HepG2 (cell line): ENCODE measurements around the gene NCBP3. TPM values are rescaled to one million over a fixed set of nuclear protein-coding genes. Genes with fewer than 3 reads are reported as not detected.

Experiments
- ATAC-seq: fragments of 200-7000 bp; cut with Tn5 transposase; 3 replicates; pipeline ENCODE4 v1.9.1; 2020; ENCODE audit warnings: mild to moderate bottlenecking, moderate library complexity
- BruUV-seq: library from RNA; stranded (reverse); fragments of 400-500 nt; replicated peaks from 2 replicates; lab custom pipeline; 2021; lab: Mats Ljungman, UMichigan
- CTCF ChIA-PET: fragments of 300-600 bp; formaldehyde crosslinking; extraction: SDS; loops from one replicate; lab custom pipeline; 2021; ENCODE audit warnings: low total read pairs, inconsistent platforms, low intra/inter-chr PET ratio; lab: Yijun Ruan, JAX
- POLR2A ChIA-PET: fragments of 350-600 bp; sonication (Branson Sonifier 250); formaldehyde crosslinking; loops from one replicate; lab custom pipeline; 2020; ENCODE audit warnings: antibody characterized with exemption, inconsistent platforms; lab: Yijun Ruan, JAX
- DNase-seq: peaks from one replicate; pipeline ENCODE4 v3.0.0-alpha.2; 2015; ENCODE audit warnings: low spot score
- FAIRE-seq: peaks from 3 replicates; lab custom pipeline; 2011; peaks lifted over from hg19 to GRCh38; lab: Jason Lieb, UNC
- H2AFZ ChIP-seq: one replicate; pipeline ENCODE4 v1.6.1; 2011; ENCODE audit warnings: low read length, inconsistent platforms
- H3K27ac ChIP-seq: fragments of 300-600 bp; 3 replicates; pipeline ENCODE4 v1.8.0; 2011; ENCODE audit warnings: mixed run types, mild to moderate bottlenecking, mixed read lengths, low read length, inconsistent platforms; ENCODE audit not compliant: insufficient read depth; ENCODE audit errors: extremely low read length
- H3K27me3 ChIP-seq, 2 experiments: fragments of 200-600 bp in 1 of 2; 2 replicates in 1 of 2; 3 replicates in 1 of 2; pipeline versions ENCODE4 v1.6.0 to v1.8.0; 2011; ENCODE audit warnings: low read length in 2 of 2, mild to moderate bottlenecking in 2 of 2, moderate library complexity in 2 of 2, inconsistent platforms in 1 of 2; ENCODE audit not compliant: insufficient read depth in 2 of 2, control insufficient read depth in 1 of 2
- H3K36me3 ChIP-seq, 2 experiments: fragments of 200-600 bp in 1 of 2; replicated peaks in 1 of 2; 2 replicates in 1 of 2; 3 replicates in 1 of 2; pipeline versions ENCODE4 v1.5.1 to v1.8.0; 2011; ENCODE audit warnings: low read length in 2 of 2, inconsistent platforms in 1 of 2; ENCODE audit not compliant: insufficient read depth in 2 of 2, control insufficient read depth in 1 of 2
- H3K4me1 ChIP-seq: 2 replicates; pipeline ENCODE4 v1.5.1; 2012; ENCODE audit warnings: low read length, inconsistent platforms; ENCODE audit not compliant: insufficient read depth
- H3K4me2 ChIP-seq: 2 replicates; pipeline ENCODE4 v1.6.0; 2011; ENCODE audit warnings: low read depth, low read length, inconsistent platforms
- H3K4me3 ChIP-seq, 3 experiments: fragments of 200-600 bp in 1 of 3; sonication (generic), shearing (Covaris generic) in 1 of 3; replicated peaks in 1 of 3; 2 replicates each; pipeline ENCODE4 v1.5.1; 2011 to 2016; ENCODE audit warnings: low read length in 3 of 3, inconsistent platforms in 2 of 3, low read depth in 2 of 3, mild to moderate bottlenecking in 2 of 3, control low read depth in 1 of 3, mixed read lengths in 1 of 3; ENCODE audit not compliant: insufficient read depth in 1 of 3
- H3K79me2 ChIP-seq: one replicate; pipeline ENCODE4 v1.6.1; 2011; ENCODE audit warnings: low read length, inconsistent platforms; ENCODE audit not compliant: insufficient read depth
- H3K9ac ChIP-seq: 2 replicates; pipeline ENCODE4 v1.6.0; 2011; ENCODE audit warnings: mild to moderate bottlenecking, low read depth, low read length, inconsistent platforms; ENCODE audit not compliant: insufficient read depth
- H3K9me3 ChIP-seq: 2 replicates; pipeline ENCODE4 v1.5.1; 2012; ENCODE audit warnings: mild to moderate bottlenecking, low read length
- H4K20me1 ChIP-seq: 2 replicates; pipeline ENCODE4 v1.6.0; 2011; ENCODE audit warnings: inconsistent platforms, mild to moderate bottlenecking, low read length, moderate library complexity; ENCODE audit not compliant: insufficient read depth
- CENPX ChIP-seq: sonication (generic); formaldehyde crosslinking; IDR thresholded peaks from 2 replicates; pipeline ENCODE4 v1.9.0; 2021; ENCODE audit warnings: mild to moderate bottlenecking, missing genetic modification reagents, moderate library complexity
- EEA1 ChIP-seq: sonication (generic); formaldehyde crosslinking; IDR thresholded peaks from 2 replicates; pipeline ENCODE4 v1.5.1; 2020; ENCODE audit warnings: mild to moderate bottlenecking, missing genetic modification reagents, borderline replicate concordance
- MIXL1 ChIP-seq: IDR thresholded peaks from 2 replicates; pipeline ENCODE4 v1.6.1; 2016
- MYC ChIP-seq: sonication (generic); formaldehyde crosslinking; IDR thresholded peaks from 2 replicates; pipeline ENCODE4 v1.9.0; 2021; ENCODE audit warnings: missing genetic modification reagents, borderline replicate concordance
- NCOA1 ChIP-seq: sonication (generic); formaldehyde crosslinking; IDR thresholded peaks from 2 replicates; pipeline ENCODE4 v1.9.0; 2021; ENCODE audit warnings: missing genetic modification reagents
- NFATC3 ChIP-seq: sonication (generic); formaldehyde crosslinking; IDR thresholded peaks from 2 replicates; pipeline ENCODE4 v1.5.1; 2020; ENCODE audit warnings: mild to moderate bottlenecking, missing genetic modification reagents
- RAD21 ChIP-seq: fragments of 450-650 bp; formaldehyde crosslinking; IDR thresholded peaks from 2 replicates; pipeline ENCODE4 v1.5.0; 2020; ENCODE audit warnings: mild to moderate bottlenecking
- RFX3 ChIP-seq: IDR thresholded peaks from 2 replicates; pipeline ENCODE4 v1.6.1; 2016; ENCODE audit warnings: missing biosample characterization, missing genetic modification reagents
- SOX5 ChIP-seq: IDR thresholded peaks from 2 replicates; pipeline ENCODE4 v1.6.1; 2016; ENCODE audit warnings: borderline replicate concordance
- SRSF4 ChIP-seq: fragments of 200-400 bp; formaldehyde crosslinking; IDR thresholded peaks from one replicate; pipeline ENCODE4 v1.6.1; 2018; ENCODE audit warnings: mild to moderate bottlenecking, low read depth, low read length, moderate library complexity; ENCODE audit not compliant: poor library complexity, severe bottlenecking
- SSRP1 ChIP-seq: IDR thresholded peaks from 2 replicates; pipeline ENCODE4 v1.6.1; 2016; ENCODE audit warnings: control low read depth
- XBP1 ChIP-seq: sonication (generic); formaldehyde crosslinking; IDR thresholded peaks from 2 replicates; pipeline ENCODE4 v1.5.0; 2020; ENCODE audit warnings: missing genetic modification reagents
- ZKSCAN5 ChIP-seq: sonication (generic); formaldehyde crosslinking; IDR thresholded peaks from 2 replicates; pipeline ENCODE4 v1.5.1; 2020; ENCODE audit warnings: mild to moderate bottlenecking, missing genetic modification reagents
- ZNF552 ChIP-seq: sonication (generic); formaldehyde crosslinking; IDR thresholded peaks from 2 replicates; pipeline ENCODE4 v1.9.0; 2022; ENCODE audit warnings: missing genetic modification reagents, mild to moderate bottlenecking, borderline replicate concordance
- ZNF672 ChIP-seq: sonication (generic); formaldehyde crosslinking; IDR thresholded peaks from 2 replicates; pipeline ENCODE4 v1.8.1; 2022; ENCODE audit warnings: missing genetic modification reagents
- ZNF678 ChIP-seq: sonication (generic); formaldehyde crosslinking; IDR thresholded peaks from 2 replicates; pipeline ENCODE4 v1.4.0; 2020; ENCODE audit warnings: mild to moderate bottlenecking, missing genetic modification reagents
- WGBS: methylation state at CpG from one replicate; pipeline ENCODE4 v1.1.6; 2017; ENCODE audit warnings: low lambda C conversion rate; 5-methylcytosine and 5-hydroxymethylcytosine counted together
- in situ Hi-C: cut with HindIII; loops from 2 replicates; pipeline ENCODE4 v1.10.0; 2017; ENCODE audit warnings: low pct_unique_long_range_greater_than_20kb; ENCODE audit not compliant: extremely low pct_ligation_motif_present
- intact Hi-C: fragments of 100-400 bp; cut with micrococcal nuclease; formaldehyde crosslinking; loops from one replicate; pipeline ENCODE4 v1.10.0; 2022; ENCODE audit not compliant: unreplicated experiment
- polyA plus RNA-seq, 8 experiments: library from polyadenylated mRNA; depleted of rRNA in 3 of 8; stranded (reverse) in 7 of 8; unstranded in 1 of 8; fragments of >200 nt; fragmentation: Illumina TruSeq in 4 of 8; extraction: Trizol in 4 of 8; gene quantifications; 2 replicates each; pipeline versions ENCODE4 v1.2.1 to v1.2.3, GENCODE V29; 2011 to 2016; ENCODE audit warnings: low read depth in 4 of 8, missing spikeins in 1 of 8, mixed read lengths in 1 of 8; ENCODE audit not compliant: insufficient read depth in 1 of 8
- total RNA-seq, 5 experiments: library from RNA; depleted of rRNA; stranded (reverse); fragments of >200 nt; fragmentation: Illumina TruSeq; extraction: Trizol; gene quantifications; 2 replicates each; pipeline ENCODE4 v1.2.3, GENCODE V29; 2016; ENCODE audit warnings: low read depth in 1 of 5
- TF ChIP-seq, protein P1 (sequence below): sonication (generic); formaldehyde crosslinking; IDR thresholded peaks from 2 replicates; pipeline ENCODE4 v1.4.0; 2020; ENCODE audit warnings: mild to moderate bottlenecking, missing genetic modification reagents
- TF ChIP-seq, protein P2 (sequence below): IDR thresholded peaks from 2 replicates; pipeline ENCODE4 v1.6.1; 2016
- TF ChIP-seq, protein P3 (sequence below): sonication (generic); formaldehyde crosslinking; IDR thresholded peaks from 2 replicates; pipeline ENCODE4 v1.4.0; 2020; ENCODE audit warnings: mild to moderate bottlenecking, missing genetic modification reagents
- TF ChIP-seq, protein P4 (sequence below): IDR thresholded peaks from 2 replicates; pipeline ENCODE4 v1.6.1; 2012; ENCODE audit warnings: low read depth, low read length, improper control_type of control experiment
- TF ChIP-seq, protein P5 (sequence below): IDR thresholded peaks from 2 replicates; pipeline ENCODE4 v1.6.1; 2016; ENCODE audit warnings: mild to moderate bottlenecking
- TF ChIP-seq, protein P6 (sequence below): sonication (generic); formaldehyde crosslinking; IDR thresholded peaks from 2 replicates; pipeline ENCODE4 v1.4.0; 2020; ENCODE audit warnings: missing genetic modification reagents

Gene NCBP3
- total and polyA plus RNA-seq, 2 of the 13 experiments (the other 11 are each of a cell fraction or from before 2014, with no cell fraction given) = 19.5 to 24.8 TPM

DNA sequence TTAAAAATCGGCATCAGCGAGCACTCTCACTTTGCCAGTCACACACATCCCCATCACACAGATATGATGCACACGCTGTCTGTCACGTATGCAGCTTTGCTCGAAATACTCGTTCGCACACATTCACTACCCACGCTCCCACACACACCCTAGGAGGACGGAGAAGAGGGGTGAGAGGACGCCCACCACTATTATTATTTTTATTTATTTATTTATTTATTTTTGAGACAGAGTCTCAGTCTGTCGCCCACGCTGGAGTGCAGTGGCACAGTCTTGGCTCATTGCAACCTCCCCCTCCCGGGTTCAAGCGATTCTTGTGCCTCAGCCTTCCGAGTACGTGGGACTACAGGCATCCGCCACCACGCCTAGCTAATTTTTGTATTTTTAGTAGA lies 92.0 kb downstream of the NCBP3 start (continued):
- TF ChIP-seq SSRP1 (CRISPR knock-in tag) (no peak), XBP1 (CRISPR knock-in tag) (no peak), ZKSCAN5 (CRISPR knock-in tag) (no peak), EEA1 (CRISPR knock-in tag) (no peak), ZNF672 (CRISPR knock-in tag) (no peak), MYC (CRISPR knock-in tag) (no peak)
- TF ChIP-seq, protein P1, sequence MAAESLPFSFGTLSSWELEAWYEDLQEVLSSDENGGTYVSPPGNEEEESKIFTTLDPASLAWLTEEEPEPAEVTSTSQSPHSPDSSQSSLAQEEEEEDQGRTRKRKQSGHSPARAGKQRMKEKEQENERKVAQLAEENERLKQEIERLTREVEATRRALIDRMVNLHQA (CRISPR knock-in tag) = no peak

DNA sequence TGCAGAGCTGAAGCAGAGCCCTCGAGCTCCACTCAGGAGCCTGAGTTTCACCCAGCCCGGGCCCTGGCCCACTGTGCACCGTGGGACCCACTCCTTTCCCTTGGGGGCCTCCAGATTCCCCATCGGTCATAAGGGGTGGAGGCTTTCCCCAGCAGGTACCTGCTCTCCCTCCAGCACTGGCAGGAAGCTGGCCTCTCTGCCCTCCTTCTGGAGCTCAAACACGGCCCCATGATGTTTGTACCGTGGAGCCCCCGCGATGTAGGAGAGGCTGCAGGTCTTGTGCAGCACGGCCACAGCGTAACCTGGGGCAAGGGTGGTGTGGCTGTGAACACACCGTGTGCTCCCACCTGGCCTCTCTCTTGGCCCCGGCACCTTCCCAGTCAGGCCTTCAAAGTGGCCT lies 92.4 kb downstream of the NCBP3 start:
- H3K4me2 ChIP-seq = no peak overlapping the region
- no peak overlapping the region for H3K27ac ChIP-seq
- no peak overlapping the region for H2AFZ ChIP-seq
- WGBS = 31% methylated on average over 7 of the region's 12 CpGs
- no peaks in the 10 kb centered on the region; a peak in 2 of 5 replicates for H3K27me3 ChIP-seq
- FAIRE-seq = no peak
- in situ Hi-C loops (no loop called here), intact Hi-C loops (no loop called here)
- DNase-seq = no peak
- ChIA-PET CTCF (no interaction called here), POLR2A (no interaction called here)
- BruUV-seq = no TSS peak
- no peak overlapping the region for H3K4me3 ChIP-seq
- no peak for ATAC-seq
- H3K36me3 ChIP-seq = no peaks in the 10 kb centered on the region
- H3K4me1 ChIP-seq = peaks cover 6% of the 10 kb centered on the region
- H3K9me3 ChIP-seq = no peaks in the 10 kb centered on the region
- no peaks in the 10 kb centered on the region for H3K79me2 ChIP-seq
- no peaks in the 10 kb centered on the region for H4K20me1 ChIP-seq
- no peak overlapping the region for H3K9ac ChIP-seq
- TF ChIP-seq RAD21 (CRISPR knock-in tag) (no peak), ZNF552 (no peak), NFATC3 (CRISPR knock-in tag) (no peak), CENPX (CRISPR knock-in tag) (no peak), ZNF678 (CRISPR knock-in tag) (no peak), MIXL1 (no peak), NCOA1 (no peak), SRSF4 (no peak), RFX3 (CRISPR knock-in tag) (no peak), SOX5 (CRISPR knock-in tag) (no peak)
- TF ChIP-seq, protein P2, sequence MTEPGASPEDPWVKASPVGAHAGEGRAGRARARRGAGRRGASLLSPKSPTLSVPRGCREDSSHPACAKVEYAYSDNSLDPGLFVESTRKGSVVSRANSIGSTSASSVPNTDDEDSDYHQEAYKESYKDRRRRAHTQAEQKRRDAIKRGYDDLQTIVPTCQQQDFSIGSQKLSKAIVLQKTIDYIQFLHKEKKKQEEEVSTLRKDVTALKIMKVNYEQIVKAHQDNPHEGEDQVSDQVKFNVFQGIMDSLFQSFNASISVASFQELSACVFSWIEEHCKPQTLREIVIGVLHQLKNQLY (CRISPR knock-in tag) = no peak
- TF ChIP-seq, protein P3, sequence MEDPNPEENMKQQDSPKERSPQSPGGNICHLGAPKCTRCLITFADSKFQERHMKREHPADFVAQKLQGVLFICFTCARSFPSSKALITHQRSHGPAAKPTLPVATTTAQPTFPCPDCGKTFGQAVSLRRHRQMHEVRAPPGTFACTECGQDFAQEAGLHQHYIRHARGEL = no peak
- TF ChIP-seq, protein P4, sequence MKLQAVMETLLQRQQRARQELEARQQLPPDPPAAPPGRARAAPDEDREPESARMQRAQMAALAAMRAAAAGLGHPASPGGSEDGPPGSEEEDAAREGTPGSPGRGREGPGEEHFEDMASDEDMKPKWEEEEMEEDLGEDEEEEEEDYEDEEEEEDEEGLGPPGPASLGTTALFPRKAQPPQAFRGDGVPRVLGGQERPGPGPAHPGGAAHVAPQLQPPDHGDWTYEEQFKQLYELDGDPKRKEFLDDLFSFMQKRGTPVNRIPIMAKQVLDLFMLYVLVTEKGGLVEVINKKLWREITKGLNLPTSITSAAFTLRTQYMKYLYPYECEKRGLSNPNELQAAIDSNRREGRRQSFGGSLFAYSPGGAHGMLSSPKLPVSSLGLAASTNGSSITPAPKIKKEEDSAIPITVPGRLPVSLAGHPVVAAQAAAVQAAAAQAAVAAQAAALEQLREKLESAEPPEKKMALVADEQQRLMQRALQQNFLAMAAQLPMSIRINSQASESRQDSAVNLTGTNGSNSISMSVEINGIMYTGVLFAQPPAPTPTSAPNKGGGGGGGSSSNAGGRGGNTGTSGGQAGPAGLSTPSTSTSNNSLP = no peak
- TF ChIP-seq, protein P5, sequence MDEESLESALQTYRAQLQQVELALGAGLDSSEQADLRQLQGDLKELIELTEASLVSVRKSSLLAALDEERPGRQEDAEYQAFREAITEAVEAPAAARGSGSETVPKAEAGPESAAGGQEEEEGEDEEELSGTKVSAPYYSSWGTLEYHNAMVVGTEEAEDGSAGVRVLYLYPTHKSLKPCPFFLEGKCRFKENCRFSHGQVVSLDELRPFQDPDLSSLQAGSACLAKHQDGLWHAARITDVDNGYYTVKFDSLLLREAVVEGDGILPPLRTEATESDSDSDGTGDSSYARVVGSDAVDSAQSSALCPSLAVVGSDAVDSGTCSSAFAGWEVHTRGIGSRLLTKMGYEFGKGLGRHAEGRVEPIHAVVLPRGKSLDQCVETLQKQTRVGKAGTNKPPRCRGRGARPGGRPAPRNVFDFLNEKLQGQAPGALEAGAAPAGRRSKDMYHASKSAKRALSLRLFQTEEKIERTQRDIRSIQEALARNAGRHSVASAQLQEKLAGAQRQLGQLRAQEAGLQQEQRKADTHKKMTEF (CRISPR knock-in tag) = no peak
- TF ChIP-seq, protein P6, sequence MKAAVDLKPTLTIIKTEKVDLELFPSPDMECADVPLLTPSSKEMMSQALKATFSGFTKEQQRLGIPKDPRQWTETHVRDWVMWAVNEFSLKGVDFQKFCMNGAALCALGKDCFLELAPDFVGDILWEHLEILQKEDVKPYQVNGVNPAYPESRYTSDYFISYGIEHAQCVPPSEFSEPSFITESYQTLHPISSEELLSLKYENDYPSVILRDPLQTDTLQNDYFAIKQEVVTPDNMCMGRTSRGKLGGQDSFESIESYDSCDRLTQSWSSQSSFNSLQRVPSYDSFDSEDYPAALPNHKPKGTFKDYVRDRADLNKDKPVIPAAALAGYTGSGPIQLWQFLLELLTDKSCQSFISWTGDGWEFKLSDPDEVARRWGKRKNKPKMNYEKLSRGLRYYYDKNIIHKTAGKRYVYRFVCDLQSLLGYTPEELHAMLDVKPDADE = no peak
